GM18505 (cell line): Measurements from ENCODE around the gene USH2A.

ENCODE experiments used
- ATAC-seq: cut with Tn5 transposase; IDR thresholded peaks from one replicate; pipeline ENCODE4 v1.9.1; 2021; ENCODE audit not compliant: unreplicated experiment
- POLR2A ChIP-seq: IDR thresholded peaks from 4 replicates; pipeline ENCODE4 v1.6.1; 2011; ENCODE audit warnings: borderline replicate concordance; ENCODE audit not compliant: insufficient read depth, insufficient read length; ENCODE audit errors: extremely low read depth

Gene USH2A

DNA sequence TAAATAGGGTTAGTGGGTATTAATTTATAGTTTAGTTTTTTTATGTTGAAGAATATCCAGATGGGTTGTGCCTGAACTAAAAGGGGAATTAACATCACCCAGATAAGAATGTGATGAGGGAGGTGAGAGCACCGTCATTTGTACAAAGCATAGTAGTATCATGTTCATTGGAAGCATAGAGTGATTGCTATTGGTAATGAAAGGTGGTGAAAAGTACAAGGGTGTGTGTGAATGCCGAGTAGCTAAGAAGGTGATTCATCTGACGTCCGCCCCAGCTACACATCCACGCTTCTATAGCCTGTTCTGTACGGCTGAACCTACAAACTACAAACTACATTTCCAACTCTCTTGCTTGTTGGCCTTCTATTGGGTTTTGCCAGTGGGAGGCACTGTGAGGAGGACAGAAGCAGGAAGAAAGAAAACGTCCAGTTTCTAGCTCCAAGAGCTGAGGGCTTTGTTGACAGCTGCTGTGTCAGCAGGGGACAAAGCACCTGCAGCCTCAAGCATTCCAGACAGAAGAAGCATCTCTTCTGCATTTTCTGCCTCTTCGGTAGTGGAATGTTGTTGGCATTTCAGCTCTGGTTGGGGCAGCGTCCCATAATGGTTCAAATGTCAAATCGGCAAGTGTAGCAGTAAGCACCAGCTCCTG, 451.3 kb downstream of the USH2A start:
- no peak for TF ChIP-seq POLR2A
- ATAC-seq, result no peak

DNA sequence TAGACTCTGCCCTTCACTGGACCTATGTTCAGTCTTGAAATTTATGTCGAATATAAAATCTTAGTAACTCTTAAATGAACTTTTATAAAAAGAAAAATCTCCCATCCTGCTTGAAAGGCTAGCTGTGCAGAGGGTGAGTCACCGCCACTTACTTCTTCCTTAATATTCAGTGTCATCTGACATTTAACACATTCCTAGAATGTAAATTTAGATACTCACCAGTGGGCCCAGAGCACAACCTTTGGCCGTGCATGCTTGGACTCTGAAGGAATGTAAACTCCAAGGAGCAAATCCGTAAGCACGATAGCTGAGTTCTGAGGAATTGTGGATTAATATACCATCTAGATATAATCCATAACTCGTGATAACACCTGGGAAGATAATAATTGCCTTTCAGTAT, 452.8 kb downstream of the USH2A start:
- ATAC-seq, result no peak
- TF ChIP-seq POLR2A, result no peak

- ATAC-seq, result no peak
Observed at GRCh38 chr1:215963621-215964020, 459.6 kb downstream of the USH2A start.

GRCh38 chr1:215963040-215963439, 460.2 kb downstream of the USH2A start:
- TF ChIP-seq POLR2A, result no peak
- no peak for ATAC-seq

More at GRCh38 chr1:215963621-215964020, 459.6 kb downstream of the USH2A start:
- TF ChIP-seq POLR2A, result no peak

GRCh38 chr1:215958841-215959240, 464.4 kb downstream of the USH2A start:
- no peak for TF ChIP-seq POLR2A
- no peak for ATAC-seq

- ATAC-seq, result no peak
- no peak for TF ChIP-seq POLR2A
Observed at GRCh38 chr1:215957663-215958062, 465.6 kb downstream of the USH2A start.

DNA sequence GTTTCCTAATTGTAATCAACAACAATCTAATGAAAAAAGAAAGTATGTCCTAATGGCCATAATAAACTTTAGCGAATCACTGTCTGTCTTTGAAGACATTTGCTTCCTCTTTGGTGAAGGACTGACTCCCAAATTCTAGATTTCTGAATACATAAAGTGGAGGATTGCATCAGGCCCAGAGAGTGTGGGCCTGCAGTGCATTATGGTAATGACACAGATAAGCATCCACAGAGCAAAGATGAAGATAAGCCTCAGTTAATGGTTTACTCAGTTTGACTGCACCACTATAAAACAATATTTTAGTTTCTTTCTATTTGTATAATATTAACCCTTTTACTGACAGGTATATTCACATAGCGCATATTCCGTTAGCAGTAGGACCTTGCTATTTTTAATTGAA, 490.7 kb downstream of the USH2A start:
- no peak for ATAC-seq
- no peak for TF ChIP-seq POLR2A

DNA sequence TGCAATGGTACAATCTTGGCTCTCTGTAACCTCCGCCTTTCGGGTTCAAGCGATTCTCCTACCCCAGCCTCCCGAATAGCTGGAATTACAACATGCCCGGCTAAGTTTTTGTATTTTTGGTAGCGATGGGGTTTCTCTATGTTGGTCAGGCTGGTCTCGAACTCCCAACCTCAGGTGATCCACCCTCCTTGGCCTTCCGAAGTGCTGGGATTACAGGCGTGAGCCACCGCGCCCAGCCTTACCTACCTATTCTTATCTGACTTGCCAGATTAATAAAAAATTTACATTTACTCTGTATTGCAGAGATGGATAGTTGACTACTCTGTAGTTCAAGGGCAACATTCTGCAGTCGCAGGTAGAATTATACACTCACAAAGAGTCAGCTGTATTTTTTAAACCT, 496.6 kb downstream of the USH2A start:
- no peak for ATAC-seq
- TF ChIP-seq POLR2A, result no peak

GRCh38 chr1:215923129-215923824, 500.0 kb downstream of the USH2A start:
- TF ChIP-seq POLR2A, result no peak

DNA sequence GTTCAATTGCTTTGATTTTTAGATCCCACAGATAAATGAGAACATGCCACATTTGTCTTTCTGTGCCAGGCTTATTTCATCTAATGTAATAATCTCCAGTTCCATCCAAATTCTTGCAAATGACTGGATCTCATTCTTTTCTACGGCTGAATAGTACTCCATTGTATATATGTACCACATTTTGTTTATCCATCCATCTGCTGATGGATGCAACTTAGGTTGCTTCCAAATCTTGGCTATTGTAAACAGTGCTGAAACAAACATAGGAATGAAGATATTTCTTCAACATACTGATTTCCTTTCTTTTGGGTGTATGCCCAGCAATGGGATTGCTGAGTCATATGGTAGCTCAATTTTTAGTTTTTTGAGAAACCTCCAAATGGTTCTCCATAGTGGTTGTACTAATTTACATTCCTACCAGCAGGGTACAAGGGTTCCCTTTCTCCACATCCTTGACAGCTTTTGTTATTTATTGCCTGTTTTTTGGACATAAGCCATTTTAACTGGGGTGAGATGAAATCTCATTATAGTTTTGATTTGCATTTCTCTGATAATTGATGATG, 511.8 kb downstream of the USH2A start:
- no peak for TF ChIP-seq POLR2A
- ATAC-seq, result no peak

More at GRCh38 chr1:215923129-215923824, 500.0 kb downstream of the USH2A start:
- no peak for ATAC-seq

DNA sequence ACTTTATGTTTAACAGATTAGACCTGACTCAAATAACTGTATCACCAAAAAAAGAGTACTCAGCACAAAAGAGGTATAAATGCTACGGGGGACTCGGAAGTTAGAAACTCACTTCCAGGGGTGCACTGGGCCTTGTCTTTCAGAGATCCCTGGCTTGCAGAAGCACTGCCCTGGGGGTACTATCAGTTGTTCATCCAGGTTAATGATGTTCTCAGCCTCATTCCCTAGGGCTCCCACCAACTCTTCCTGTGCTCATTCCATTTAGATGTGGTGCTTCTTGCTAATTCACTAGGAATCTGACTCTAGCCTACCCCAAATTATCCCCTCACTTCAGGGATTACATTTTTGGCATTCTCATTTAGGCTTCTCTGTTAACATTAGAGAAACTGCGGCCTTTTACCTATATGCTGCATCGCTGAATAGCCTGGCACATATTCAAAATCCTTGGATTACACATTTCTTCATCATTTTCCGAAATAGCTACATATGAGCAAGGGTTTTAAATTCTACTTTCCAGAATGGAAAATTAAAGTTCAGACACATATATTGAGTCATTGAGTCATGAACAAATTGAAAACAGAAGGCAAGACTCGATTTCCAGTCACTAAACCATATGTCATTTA, 517.6 kb downstream of the USH2A start:
- ATAC-seq, result no peak
- no peak for TF ChIP-seq POLR2A

GRCh38 chr1:215900684-215901083, 522.6 kb downstream of the USH2A start:
- no peak for TF ChIP-seq POLR2A
- ATAC-seq, result no peak

DNA sequence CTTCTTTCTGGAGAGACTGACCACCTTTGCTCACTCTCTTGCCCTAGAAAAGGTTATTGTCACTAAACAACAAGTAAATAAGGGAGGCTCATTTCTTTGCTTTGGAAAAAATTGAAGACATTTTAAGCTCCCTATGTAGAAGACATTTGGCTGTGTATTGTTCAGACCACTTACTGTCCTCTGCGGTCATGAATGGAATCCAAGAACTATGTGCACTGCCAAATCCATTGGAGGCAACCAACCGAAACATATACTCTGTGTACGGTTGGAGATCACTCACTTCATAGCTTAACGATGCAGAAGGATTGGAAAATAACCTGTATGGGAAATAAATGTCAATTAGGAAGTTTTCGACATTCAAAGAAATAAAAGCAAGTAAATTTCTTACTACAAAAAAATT, 523.3 kb downstream of the USH2A start:
- no peak for ATAC-seq
- TF ChIP-seq POLR2A, result no peak
